HG02981 (cell line): ENCODE measurements around the gene SEBOX.

Experiments
- ATAC-seq: cut with Tn5 transposase; IDR thresholded peaks from one replicate; pipeline ENCODE4 v1.9.1; 2021; ENCODE audit warnings: mild to moderate bottlenecking, moderate library complexity; ENCODE audit not compliant: unreplicated experiment

SEBOX gene

GRCh38 chr17:28320215-28321061, 44.6 kb downstream of the SEBOX start:
- no peak for ATAC-seq

- ATAC-seq: no peak
Measured at GRCh38 chr17:28319598-28319935, 45.4 kb downstream of the SEBOX start.

- ATAC-seq: peak; percentile 96
Measured at GRCh38 chr17:28318759-28319597, 46.0 kb downstream of the SEBOX start, which contains the start of gene TMEM97. TMEM97 (plus strand) TSS chr17:28319200; CDS start chr17:28319240, 40 bp downstream.

- ATAC-seq: no peak
Measured at GRCh38 chr17:28317966-28318758, 46.8 kb downstream of the SEBOX start.

- no peak for ATAC-seq
Measured at GRCh38 chr17:28317099-28317965, 47.7 kb downstream of the SEBOX start.

GRCh38 chr17:28315846-28316705, 48.9 kb downstream of the SEBOX start:
- no peak for ATAC-seq

GRCh38 chr17:28313841-28314240, 51.2 kb downstream of the SEBOX start:
- ATAC-seq: no peak
